Fibroblast of the aortic adventitia (primary cell): ENCODE data around the gene SLC10A3. TPM values are rescaled to one million over a fixed set of nuclear protein-coding genes. Genes with fewer than 3 reads are reported as not detected.
"Not testable (repeated sequence)": the region's sequence is repeated elsewhere in the genome, so short reads cannot be mapped to it uniquely, and the experiment has no call there.

Experiments
- DNase-seq: peaks from one replicate; pipeline ENCODE4 v3.0.0-alpha.2; 2010; ENCODE audit warnings: low read depth
- H3K4me3 ChIP-seq: 2 replicates; pipeline ENCODE4 v1.5.1; 2011; ENCODE audit warnings: low read depth, mild to moderate bottlenecking, control low read depth, low read length, moderate library complexity
- CTCF ChIP-seq: IDR thresholded peaks from 2 replicates; pipeline ENCODE4 v1.5.1; 2011; ENCODE audit warnings: mild to moderate bottlenecking, low read length, control low read depth, inconsistent platforms; ENCODE audit not compliant: insufficient read depth
- total RNA-seq: library from RNA; depleted of rRNA; stranded (reverse); fragments of >200 nt; gene quantifications from 2 replicates; pipeline ENCODE4 v1.2.3, GENCODE V29; 2012; ENCODE audit warnings: low replicate concordance

The SLC10A3 gene
- total RNA-seq, 1 donor, result 28.6 TPM

- no peak for TF ChIP-seq CTCF
- no peak overlapping the region for H3K4me3 ChIP-seq
- DNase-seq, result no peak
Observed at GRCh38 chrX:154502098-154502497, 11.7 kb upstream of the SLC10A3 start.

- not testable (repeated sequence) for DNase-seq, H3K4me3 ChIP-seq
Observed at GRCh38 chrX:154501423-154501822, 11.0 kb upstream of the SLC10A3 start.

GRCh38 chrX:154496591-154497137 is 6.2 kb upstream of the SLC10A3 start:
- not testable (repeated sequence) for H3K4me3 ChIP-seq, DNase-seq

- no peak for TF ChIP-seq CTCF
- no peak for DNase-seq
- no peak overlapping the region for H3K4me3 ChIP-seq
Observed at GRCh38 chrX:154495472-154495922, 5.1 kb upstream of the SLC10A3 start.

GRCh38 chrX:154494715-154495114 is 4.3 kb upstream of the SLC10A3 start:
- no peak overlapping the region for H3K4me3 ChIP-seq
- no peak for DNase-seq
- no peak for TF ChIP-seq CTCF

GRCh38 chrX:154490021-154490413 is 412 bp downstream of the SLC10A3 start:
- H3K4me3 ChIP-seq, result peak overlapping the region; percentile 68
- DNase-seq, result peak; percentile 60
- TF ChIP-seq CTCF, result no peak

- H3K4me3 ChIP-seq, result peak overlapping the region; percentile 68
- DNase-seq, result no peak
- TF ChIP-seq CTCF, result no peak
Observed at GRCh38 chrX:154489182-154489581, 1.2 kb downstream of the SLC10A3 start.

GRCh38 chrX:154488336-154489075 is 1.9 kb downstream of the SLC10A3 start:
- no peak overlapping the region for H3K4me3 ChIP-seq
- DNase-seq, result no peak
- TF ChIP-seq CTCF, result no peak
